SHP77 (cell line): ENCODE data around the gene PLCD3.

Experiments used
- DNase-seq, 2 experiments: peaks; one replicate each; lab custom pipeline; 2025; lab: John Stamatoyannopoulos, UW

The PLCD3 gene

DNA sequence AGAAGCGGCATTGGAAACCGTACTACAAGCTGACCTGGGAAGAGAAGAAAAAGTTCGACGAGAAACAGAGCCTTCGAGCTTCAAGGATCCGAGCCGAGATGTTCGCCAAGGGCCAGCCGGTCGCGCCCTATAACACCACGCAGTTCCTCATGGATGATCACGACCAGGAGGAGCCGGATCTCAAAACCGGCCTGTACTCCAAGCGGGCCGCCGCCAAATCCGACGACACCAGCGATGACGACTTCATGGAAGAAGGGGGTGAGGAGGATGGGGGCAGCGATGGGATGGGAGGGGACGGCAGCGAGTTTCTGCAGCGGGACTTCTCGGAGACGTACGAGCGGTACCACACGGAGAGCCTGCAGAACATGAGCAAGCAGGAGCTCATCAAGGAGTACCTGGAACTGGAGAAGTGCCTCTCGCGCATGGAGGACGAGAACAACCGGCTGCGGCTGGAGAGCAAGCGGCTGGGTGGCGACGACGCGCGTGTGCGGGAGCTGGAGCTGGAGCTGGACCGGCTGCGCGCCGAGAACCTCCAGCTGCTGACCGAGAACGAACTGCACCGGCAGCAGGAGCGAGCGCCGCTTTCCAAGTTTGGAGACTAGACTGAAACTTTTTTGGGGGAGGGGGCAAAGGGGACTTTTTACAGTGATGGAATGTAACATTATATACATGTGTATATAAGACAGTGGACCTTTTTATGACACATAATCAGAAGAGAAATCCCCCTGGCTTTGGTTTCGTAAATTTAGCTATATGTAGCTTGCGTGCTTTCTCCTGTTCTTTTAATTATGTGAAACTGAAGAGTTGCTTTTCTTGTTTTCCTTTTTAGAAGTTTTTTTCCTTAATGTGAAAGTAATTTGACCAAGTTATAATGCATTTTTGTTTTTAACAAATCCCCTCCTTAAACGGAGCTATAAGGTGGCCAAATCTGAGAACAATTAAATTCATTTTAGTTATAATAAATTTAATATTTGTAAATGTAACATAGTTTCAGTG is 17.7 kb upstream of the PLCD3 start:
- DNase-seq = peak in 1 of 2 experiments; percentile 41

DNA sequence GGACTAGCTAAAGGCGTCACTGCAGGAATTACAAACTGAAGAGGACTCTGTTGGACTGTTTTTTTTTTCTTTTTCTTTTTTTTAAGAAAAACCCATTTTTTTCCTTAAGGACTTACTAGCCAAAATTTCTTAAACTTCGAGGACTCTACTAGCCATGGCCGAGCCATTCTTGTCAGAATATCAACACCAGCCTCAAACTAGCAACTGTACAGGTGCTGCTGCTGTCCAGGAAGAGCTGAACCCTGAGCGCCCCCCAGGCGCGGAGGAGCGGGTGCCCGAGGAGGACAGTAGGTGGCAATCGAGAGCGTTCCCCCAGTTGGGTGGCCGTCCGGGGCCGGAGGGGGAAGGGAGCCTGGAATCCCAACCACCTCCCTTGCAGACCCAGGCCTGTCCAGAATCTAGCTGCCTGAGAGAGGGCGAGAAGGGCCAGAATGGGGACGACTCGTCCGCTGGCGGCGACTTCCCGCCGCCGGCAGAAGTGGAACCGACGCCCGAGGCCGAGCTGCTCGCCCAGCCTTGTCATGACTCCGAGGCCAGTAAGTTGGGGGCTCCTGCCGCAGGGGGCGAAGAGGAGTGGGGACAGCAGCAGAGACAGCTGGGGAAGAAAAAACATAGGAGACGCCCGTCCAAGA is 16.8 kb upstream of the PLCD3 start:
- DNase-seq = peak; percentile 59 to 64

DNA sequence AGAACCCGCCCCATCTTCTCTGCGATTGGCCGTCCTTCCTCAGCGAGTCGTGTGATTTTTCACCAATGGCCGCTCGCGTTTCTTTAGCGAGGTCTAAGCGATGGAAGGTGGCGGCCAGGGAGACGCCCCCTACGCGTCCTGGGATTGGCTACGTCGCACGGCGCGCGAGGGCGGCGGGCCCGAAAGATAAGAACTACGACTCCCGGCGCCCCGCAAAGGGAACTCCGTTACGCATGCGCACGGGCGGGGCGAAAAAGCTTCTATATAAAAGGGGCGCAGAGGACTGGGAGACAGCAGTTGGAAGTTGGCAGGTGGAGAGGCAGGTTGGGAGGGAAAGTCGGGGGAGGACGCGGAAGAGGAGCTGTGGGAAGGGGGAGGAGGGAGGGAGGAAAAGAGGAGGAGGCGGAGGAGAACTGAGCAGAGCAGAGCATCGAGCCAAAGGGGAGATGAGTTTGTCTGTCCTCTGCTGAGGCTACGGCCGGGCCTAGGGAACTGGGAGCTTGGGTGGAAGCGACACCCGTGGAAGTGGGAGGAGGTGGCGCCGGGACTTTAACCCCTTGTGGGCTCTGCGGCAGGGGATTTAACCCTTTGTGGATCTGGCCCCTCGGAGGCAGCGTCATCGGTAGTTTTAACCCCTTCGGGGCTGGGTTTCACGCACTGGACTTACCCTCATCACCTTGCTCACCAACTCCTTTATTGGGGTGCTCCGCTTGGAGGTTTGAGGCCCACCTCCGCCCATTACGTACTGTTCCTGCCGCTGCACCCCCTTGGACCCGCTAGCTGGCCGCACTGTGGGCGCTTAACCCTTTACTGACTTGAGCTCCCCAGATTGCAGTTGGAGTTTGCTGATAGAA is 16.1 kb upstream of the PLCD3 start, which contains the start of gene HEXIM1:
HEXIM1 (plus strand) TSS at position 293 of the 854 bp plus-strand sequence. CDS start 716 bp downstream, outside the sequence.
- peak; percentile 99 for DNase-seq

DNA sequence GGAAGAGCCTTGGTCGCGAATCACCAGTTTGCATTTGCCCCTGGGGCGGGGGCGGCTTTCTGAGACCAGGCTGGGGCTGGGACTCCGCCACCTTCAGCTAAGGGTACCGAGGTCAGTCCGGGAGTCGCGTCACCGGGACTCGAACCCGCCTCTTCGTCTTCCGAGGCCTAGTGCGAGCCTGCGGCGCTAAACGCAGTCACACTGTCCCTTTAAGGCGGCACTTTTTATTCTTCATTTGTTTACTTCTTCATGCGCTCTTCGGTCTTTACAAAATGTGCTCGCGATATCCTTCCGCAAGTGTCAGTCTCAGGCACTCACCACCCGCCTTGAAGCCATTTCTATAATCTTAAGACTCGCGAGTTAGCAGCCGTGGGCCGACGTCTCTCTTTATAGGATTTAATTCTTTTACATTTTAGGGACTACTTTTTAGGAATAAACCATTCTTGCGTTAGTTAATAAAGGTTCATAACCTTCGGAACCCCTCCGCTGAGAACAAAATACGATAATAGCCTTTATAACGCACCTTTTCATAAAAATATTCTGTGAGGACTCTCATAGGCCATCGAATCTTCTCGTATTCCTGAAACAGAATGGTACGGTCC is 15.4 kb upstream of the PLCD3 start:
- DNase-seq = peak; percentile 82 to 85

DNA sequence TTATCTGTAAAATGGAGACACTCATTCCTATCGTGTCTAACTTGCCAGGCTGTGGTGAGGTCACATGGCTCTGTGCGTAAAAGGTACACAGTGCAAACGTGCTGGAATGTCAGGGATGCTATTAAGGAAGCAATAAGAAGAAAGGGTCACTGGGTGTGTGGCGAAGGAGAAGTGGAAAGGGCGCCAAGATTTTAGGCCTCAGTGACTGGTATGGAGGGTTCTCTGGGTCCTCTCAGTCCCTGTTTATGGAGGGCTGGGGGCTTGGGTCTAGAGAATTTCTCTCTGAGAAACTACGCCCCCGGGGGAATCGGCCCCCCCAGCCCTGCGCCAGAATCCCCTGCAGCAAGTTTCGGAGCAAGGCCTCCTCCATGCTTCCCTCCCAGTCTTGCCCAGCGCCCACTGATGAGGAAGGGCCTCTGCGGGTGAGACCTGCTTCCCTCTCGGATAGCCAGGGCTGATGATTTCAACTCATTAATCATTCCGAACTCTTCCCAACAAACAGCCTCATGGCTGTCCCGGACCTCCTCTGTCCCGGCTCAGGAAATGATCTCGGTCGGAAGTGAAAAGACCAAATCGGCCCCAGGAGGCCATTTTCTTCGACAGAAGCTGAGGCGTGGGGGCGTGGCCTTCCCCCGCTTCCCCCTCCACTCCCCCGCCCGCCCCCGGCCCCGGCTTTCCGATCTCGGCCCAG is 14.7 kb upstream of the PLCD3 start:
- peak; percentile 78 to 83 for DNase-seq

DNA sequence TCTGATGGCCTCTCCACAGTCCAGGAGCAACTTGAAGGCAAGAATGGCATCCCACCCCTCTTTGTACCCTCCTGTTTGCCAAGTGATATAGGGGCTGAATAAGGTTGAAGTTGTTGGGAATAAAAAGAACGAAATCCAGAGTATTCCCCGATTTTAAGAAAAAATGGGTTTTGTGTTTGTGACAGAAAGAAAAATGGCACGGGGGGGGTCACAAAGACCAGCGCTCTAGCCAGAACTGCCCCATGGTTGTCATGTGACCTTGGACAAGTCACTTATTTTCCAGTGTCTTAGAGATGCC is 14.2 kb upstream of the PLCD3 start:
- DNase-seq = no peak

DNA sequence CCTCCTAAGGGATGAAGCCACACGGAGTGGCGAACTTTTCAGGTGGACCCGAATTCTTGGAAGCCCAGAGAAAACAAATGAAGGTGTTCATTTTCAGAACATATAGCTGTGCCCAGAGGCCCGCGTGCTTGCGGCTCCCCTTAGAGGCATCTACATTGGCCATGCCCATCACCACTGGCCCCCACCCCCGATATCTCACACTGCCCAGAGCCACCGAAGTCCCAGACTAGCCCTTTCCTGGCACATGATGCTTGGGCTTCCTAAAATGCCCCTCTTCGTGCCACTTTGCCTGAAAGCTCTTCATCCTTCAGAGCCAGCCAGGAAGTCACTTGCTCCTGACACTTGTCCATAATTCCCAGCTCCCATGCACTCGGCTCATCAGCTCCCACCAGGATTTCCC is 13.9 kb upstream of the PLCD3 start:
- DNase-seq = no peak

DNA sequence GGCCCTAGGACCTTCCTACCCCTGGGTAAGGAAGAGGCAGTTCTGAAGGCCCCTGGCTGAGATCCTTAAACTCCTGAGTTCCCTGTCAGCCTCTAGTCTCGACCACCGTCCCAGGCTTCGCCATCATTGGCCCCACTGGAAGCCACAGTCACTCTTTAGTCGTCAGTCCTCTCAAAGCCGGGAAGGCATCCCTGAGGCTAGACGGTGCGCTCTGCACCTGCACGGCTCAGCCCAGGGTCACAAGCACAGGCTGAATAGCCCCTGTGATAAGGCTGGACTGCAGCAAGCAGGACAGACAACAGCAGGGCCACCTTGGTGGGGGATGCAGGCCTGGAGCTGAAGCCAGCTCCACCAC is 12.7 kb upstream of the PLCD3 start:
- no peak for DNase-seq

DNA sequence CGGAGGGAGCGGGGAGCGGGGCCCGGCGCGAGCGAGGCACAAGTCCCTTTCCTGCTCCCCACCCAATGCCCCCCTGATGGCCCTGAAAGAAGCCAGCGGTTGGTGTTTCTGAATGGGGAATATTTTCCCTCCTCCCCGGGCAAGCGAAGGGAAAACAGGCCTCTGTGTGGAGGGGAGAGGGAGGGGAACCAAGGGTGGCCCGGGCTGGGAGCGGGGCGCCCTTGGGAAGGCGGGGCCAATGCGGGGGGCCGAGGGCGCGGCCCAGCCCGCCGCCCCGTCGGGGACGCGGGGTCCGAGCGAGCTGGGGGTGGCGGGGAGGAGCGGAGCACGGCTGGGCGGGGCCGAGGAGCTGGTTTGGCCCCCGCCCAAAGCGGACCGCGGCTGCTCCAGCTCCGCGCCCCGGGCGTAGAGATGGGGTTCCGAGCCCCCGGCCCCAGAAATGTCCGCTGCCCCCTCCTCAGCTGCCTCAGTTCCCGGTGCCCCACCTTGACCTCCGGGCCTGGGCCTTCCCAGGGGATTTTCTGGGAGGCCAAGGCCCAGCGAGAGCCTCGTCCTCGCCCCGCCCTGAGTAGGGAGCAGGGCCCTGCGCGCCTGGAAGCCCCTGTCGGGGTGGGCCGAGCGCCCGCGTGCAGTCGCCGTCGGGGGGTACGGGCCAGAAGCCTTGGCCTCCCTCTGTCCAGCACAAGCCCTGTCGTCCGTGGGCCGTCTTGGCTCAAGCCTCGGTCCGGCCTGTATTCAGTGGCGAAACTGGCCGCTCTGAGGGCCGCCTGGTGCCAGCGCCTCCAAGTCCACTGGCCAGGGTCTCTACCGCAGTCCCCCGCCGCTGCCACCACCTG is 12.1 kb upstream of the PLCD3 start:
- DNase-seq = no peak

DNA sequence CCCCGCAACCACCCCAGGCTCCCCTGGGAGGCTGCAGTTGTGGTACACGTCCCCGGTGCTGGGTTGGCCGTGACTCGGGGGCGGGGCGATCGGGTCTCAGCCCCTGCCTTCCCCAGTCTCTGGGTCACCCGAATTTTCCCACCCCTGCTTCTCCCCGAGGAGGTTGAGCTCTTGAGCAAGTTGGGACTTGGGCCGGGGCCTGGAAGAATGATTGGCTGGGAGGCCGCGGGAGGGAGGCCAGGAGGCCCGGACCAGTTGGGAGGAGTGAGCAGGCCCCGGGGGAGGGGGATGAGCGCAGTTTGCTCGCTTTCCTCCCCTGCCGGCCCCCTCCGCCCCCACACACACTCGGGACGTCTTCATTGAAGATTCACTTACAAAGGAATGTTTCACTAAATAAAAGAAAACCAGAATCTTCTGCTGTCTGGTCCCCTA is 11.5 kb upstream of the PLCD3 start:
- DNase-seq = no peak

DNA sequence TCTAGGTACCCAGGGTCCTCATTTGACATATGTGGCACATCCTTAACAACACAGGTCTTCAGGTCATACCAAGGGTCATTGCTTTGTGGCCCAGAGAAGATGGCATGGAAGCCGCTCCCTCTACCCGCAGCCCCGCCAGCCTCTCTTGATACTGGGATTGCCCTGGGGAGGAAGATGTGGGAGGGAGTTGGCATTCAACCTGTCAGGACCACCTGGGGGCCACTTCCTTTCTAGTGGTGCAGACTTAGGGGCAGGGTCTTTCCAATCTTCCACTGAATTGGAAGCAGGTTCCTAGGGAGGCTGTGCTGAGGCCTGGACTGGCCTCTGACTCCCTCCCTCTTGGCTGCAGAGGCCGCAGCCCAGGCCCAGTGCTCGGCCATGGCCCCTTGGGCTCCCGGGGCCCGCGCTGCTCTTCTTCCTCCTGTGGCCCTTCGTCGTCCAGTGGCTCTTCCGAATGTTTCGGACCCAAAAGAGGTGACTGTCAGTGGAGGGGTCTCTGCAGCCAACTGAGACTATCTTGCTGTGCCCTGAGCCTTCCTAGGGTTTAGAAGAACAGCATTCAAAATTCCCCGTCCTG is 10.9 kb upstream of the PLCD3 start:
- DNase-seq = no peak

DNA sequence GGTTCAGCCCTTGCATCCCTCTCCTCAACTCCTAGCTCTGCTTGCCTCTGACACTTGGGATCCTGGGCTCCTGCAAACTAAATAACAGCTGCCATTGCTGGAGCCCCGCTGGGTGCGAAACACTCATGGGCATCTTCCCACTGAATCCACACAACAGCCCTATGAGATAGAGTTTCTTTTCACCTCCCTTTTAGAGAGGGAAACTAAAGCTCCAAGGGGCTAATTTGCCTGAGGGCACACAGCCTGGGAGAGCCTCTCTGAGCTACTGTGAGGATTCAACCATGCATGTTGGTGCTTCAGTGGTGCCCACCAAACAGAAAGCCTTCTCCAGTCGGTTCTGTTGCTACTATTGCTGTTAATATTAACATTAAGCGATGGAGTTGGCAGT is 7.2 kb upstream of the PLCD3 start:
- no peak for DNase-seq

DNA sequence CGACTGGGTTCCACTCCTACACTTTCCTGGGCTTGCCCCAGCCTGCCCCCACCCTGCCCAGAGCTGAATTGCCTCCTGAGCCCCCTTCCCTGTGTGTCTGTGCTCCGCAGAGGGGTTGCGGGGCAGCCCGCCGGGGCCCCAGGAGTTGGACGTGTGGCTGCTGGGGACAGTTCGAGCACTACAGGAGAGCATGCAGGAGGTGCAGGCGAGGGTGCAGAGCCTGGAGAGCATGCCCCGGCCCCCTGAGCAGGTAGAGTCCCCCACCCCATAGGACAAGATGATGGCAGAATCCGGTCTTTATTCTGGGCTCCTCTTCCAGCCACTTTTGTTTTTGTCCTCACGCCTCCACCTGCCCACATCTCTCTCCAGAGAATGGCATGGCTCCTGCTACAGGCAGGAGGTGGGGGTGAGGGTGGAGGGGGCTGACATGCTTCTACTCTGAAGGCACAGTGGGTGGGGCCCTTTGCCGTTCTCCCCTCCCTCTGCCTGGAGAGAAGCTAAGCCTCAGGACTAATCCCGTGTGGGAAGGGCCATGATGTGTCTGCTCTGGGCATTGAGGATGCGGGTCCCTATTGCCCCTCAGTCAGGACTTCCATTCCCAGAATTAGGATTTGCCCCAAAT is 6.7 kb upstream of the PLCD3 start:
- no peak for DNase-seq

DNA sequence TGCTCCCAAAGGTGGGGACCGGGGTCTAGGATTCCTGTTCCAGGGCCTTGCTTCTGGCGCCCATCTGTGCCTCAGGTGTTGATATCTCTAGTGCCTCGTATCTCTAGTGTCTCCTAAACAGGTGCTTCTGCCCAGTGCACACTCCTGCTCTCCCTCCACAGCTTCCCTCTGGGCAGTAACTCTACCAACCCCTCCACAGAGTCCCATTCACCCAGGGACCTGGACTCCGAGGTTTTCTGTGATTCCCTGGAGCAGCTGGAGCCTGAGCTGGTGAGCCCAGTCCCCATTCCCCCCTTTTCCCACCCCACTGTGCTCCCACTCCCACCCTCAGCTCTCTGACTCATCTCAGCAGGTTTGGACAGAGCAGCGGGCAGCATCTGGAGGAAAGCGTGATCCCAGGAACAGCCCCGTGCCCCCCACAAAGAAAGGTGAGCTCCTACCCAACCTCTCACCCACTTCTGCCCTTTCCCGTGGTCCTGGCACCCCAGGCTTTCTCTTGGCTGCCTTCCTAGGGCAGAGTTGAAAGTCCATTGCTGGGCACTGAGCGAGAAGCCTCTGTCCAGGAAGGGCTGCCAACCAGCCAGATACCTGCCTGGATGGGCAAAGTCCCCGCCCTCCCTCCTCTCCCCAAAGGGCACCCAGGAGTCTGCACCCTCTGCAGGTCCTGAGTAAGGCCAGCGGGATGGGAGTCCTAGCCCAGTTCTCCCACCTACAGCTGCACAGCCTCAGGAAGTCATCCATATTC is 5.4 kb upstream of the PLCD3 start:
- DNase-seq = no peak

DNA sequence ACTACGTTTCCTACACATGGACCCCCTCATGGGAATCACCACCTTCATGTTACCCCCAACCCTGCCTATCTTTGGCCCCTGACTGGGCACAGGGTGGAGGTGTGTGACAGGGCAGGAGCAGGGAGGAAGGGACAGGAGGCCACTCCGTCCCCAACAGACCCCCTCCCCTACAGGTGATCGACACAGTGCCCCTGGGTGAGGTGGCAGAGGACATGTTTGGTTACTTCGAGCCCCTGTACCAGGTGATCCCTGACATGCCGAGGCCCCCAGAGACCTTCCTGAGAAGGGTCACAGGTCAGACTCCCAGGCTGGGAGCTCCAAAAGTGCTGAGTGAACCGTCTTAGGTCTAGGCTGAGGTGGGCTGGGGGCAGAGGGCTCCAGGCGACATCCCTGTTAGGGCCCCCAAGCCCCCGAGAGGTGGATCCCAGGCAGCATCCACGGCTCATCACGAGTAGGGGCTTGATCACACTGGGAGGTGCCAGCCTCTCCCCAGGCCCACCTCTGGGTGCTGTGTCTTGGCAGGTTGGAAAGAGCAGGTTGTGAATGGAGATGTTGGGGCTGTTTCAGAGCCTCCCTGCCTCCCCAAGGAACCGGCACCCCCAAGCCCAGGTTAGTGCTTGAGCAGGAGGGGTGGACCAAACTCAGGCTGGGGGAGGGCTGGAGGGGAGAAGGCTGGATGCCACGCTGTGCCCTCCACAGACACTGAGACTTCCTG is 4.7 kb upstream of the PLCD3 start:
- DNase-seq = no peak

DNA sequence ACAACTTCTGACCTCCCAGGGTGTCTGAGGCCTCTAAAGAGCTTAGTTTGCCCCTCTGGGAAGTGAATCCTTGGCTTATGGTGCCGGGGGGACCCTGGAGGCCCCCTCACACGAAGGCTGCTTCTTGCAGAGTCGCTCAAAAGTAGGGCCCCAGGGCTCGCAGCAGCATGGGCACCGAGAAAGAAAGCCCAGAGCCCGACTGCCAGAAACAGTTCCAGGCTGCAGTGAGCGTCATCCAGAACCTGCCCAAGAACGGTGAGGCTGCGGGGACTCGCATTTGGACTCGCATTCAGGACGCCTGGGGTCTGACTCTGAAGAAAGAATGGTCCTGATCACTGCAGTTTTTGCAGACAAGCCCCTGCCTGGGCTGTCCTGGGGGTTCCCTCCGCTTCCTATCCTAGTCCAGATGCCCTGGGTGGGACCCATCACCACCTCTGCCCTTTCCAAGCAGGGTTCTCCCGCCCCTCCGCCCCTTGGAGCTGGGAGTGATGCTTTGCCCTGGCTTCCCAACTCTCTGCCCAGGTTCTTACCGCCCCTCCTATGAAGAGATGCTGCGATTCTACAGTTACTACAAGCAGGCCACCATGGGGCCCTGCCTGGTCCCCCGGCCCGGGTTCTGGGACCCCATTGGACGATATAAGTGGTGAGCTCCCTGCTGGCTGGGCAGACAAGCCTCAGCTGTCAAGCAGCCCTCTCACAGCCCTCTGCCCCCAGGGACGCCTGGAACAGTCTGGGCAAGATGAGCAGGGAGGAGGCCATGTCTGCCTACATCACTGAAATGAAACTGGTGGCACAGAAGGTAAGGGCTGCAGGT is 3.9 kb upstream of the PLCD3 start:
- no peak for DNase-seq

DNA sequence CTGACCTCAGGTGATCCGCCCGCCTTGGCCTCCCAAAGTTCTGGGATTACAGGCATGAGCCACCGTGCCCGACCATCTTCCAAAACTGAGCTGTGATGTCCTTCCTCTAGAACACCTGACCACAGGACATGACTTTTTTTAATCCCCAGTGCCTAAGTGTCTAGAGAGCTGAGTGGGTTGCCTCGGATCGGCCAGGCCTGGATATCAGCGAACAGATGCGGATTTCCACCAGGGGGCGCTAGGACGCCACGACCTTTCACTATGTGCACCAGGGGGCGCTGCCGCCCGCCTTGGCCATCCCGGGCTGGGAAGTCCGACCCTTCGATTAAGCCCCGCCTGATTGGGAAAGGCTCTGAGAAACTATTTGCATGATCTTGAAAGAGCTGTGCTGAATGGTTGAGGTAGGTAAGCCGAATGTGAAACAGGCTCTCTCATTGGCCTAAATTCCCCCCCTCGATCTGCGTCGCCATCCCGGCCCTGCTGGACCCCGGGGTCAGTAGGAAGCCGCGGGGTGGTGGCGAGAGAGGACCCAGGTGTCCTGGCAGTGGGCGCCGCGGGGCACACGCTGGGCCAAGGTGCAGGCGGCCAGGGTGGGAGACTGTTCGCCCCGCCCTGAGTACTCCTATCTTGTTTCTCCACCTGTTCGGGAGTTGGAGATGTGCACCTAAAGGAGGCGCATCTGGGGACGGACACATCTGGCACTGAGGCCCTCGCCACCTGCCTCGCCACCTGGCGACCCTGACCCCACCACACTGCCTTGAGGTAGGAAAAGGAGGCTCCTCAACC is 3.1 kb upstream of the PLCD3 start, which contains the start of gene ACBD4:
ACBD4 (plus strand) TSS at position 496 of the 786 bp plus-strand sequence. CDS start 458 bp downstream, outside the sequence.
- DNase-seq = peak; percentile 89 to 95
